SK-MEL-5 (cell line): ENCODE results near the gene TMED6. TPM values are rescaled to one million over a fixed set of nuclear protein-coding genes. Genes with fewer than 3 reads are reported as not detected.
"Not testable (repeated sequence)": the region's sequence is repeated elsewhere in the genome, so short reads cannot be mapped to it uniquely, and the experiment has no call there.

Source experiments
- DNase-seq: peaks from one replicate; pipeline ENCODE4 v3.0.0-alpha.2; 2016; ENCODE audit warnings: low read depth, low spot score
- in situ Hi-C: cut with HindIII; loops from 2 replicates; pipeline ENCODE4 v1.10.0; 2016; ENCODE audit warnings: low sequenced_read_pairs, high pct_unique_total_duplicates, low pct_unique_long_range_greater_than_20kb
- total RNA-seq: library from RNA; depleted of rRNA; stranded (reverse); fragments of >200 nt; shearing (Covaris generic); gene quantifications from 2 replicates; pipeline ENCODE4 v1.2.3, GENCODE V29; 2014

The TMED6 gene
- total RNA-seq, 1 experiment from 2014 or later: not detected

GRCh38 chr16:69315486-69316311, 35.9 kb downstream of the TMED6 start:
- DNase-seq: no peak
- in situ Hi-C loops: no loop called here

- in situ Hi-C loops: no loop called here
- no peak for DNase-seq
These were observed 37.1 kb downstream of the TMED6 start for GRCh38 chr16:69314534-69314933.

GRCh38 chr16:69313469-69313868, 38.1 kb downstream of the TMED6 start:
- no peak for DNase-seq
- in situ Hi-C loops: no loop called here

- in situ Hi-C loops: no loop called here
- DNase-seq: no peak
These were observed 39.8 kb downstream of the TMED6 start for GRCh38 chr16:69311533-69312387.

GRCh38 chr16:69310653-69311532, 40.7 kb downstream of the TMED6 start, which contains the start of gene VPS4A:
TSS of gene VPS4A (plus strand) at chr16:69311350. CDS start at chr16:69311512, 162 bp downstream.
- in situ Hi-C loops: no loop called here
- DNase-seq: peak; percentile 92

GRCh38 chr16:69309316-69309715, 42.3 kb downstream of the TMED6 start:
- peak; percentile 49 for DNase-seq
- in situ Hi-C loops: no loop called here

GRCh38 chr16:69307856-69308255, 43.7 kb downstream of the TMED6 start:
- in situ Hi-C loops: no loop called here
- DNase-seq: no peak

GRCh38 chr16:69307091-69307490, 44.5 kb downstream of the TMED6 start:
- DNase-seq: no peak
- in situ Hi-C loops: no loop called here

GRCh38 chr16:69306031-69306430, 45.6 kb downstream of the TMED6 start:
- in situ Hi-C loops: no loop called here
- DNase-seq: no peak

GRCh38 chr16:69302301-69302700, 49.3 kb downstream of the TMED6 start:
- in situ Hi-C loops: no loop called here
- DNase-seq: no peak

GRCh38 chr16:69301861-69302260, 49.7 kb downstream of the TMED6 start:
- in situ Hi-C loops: no loop called here

GRCh38 chr16:69301187-69301586, 50.4 kb downstream of the TMED6 start:
- DNase-seq: no peak
- in situ Hi-C loops: no loop called here

More at GRCh38 chr16:69301861-69302260, 49.7 kb downstream of the TMED6 start:
- no peak for DNase-seq

- no peak for DNase-seq
- in situ Hi-C loops: no loop called here
These were observed 53.3 kb downstream of the TMED6 start for GRCh38 chr16:69298261-69298660.

GRCh38 chr16:69296771-69297170, 54.8 kb downstream of the TMED6 start:
- in situ Hi-C loops: not testable (repeated sequence)

GRCh38 chr16:69294051-69294450, 57.5 kb downstream of the TMED6 start:
- DNase-seq: no peak
- in situ Hi-C loops: no loop called here

More at GRCh38 chr16:69296771-69297170, 54.8 kb downstream of the TMED6 start:
- not testable (repeated sequence) for DNase-seq

- in situ Hi-C loops: no loop called here
These were observed 58.2 kb downstream of the TMED6 start for GRCh38 chr16:69293401-69293800.

More at GRCh38 chr16:69293401-69293800, 58.2 kb downstream of the TMED6 start:
- DNase-seq: no peak
